T-helper 17 cell (primary cell): ENCODE data around the gene GRM4. TPM values are rescaled to one million over a fixed set of nuclear protein-coding genes. Genes with fewer than 3 reads are reported as not detected.

Source experiments
- ATAC-seq: fragments of 150-1000 bp; cut with Tn5 transposase; 2 replicates; pipeline ENCODE4 v1.10.0; 2021; ENCODE audit warnings: mild to moderate bottlenecking, moderate library complexity
- DNase-seq, 3 donors: peaks; one replicate each; pipeline versions ENCODE4 v3.0.0 to v3.0.0-alpha.2; 2020 to 2021
- H3K9me3 ChIP-seq: one replicate; pipeline ENCODE4 v1.7.0; 2013; ENCODE audit warnings: low read length, mild to moderate bottlenecking; ENCODE audit not compliant: control insufficient read depth, poor library complexity, severe bottlenecking
- H3K27ac Mint-ChIP-seq: one replicate; pipeline ENCODE4 v1.8.0; 2022; ENCODE audit warnings: mild to moderate bottlenecking, moderate library complexity, mixed read lengths
- H3K27me3 Mint-ChIP-seq: one replicate; pipeline ENCODE4 v1.8.0; 2022; ENCODE audit warnings: mixed read lengths
- H3K36me3 Mint-ChIP-seq: one replicate; pipeline ENCODE4 v1.8.0; 2022; ENCODE audit warnings: low read depth, mixed read lengths
- H3K4me1 Mint-ChIP-seq: one replicate; pipeline ENCODE4 v1.8.0; 2022; ENCODE audit warnings: mild to moderate bottlenecking, mixed read lengths
- H3K4me3 Mint-ChIP-seq: one replicate; pipeline ENCODE4 v1.8.0; 2022; ENCODE audit warnings: mild to moderate bottlenecking, moderate library complexity, mixed read lengths
- total RNA-seq, 4 donors: library from RNA in 2 of 4; stranded (reverse) in 2 of 4; gene quantifications; one replicate each; pipeline ENCODE4 v1.2.3 and lab custom pipeline; 2022 to 2026

GRM4 gene
- total RNA-seq, 2 donors from 2014 or later: not detected

DNA sequence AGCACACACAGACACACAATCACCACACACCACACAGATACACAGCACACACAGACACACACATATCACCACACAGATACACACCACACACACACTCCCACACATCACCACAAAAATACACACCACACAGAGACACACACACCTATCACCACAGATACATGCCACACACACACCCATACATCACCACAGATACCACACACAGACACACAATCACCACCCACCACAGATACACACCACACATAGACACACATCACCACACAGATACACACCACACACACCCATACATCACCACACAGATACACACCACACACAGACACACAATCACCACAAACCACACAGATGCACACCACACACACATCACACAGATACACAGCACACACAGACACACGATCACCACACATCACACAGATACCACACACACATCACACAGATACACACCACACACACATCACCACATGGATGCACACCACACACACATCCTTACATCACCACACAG lies 74.0 kb downstream of the GRM4 start:
- no peak overlapping the region for H3K27ac Mint-ChIP-seq
- H3K36me3 Mint-ChIP-seq: no peaks in the 10 kb centered on the region
- peaks cover 7% of the 10 kb centered on the region for H3K27me3 Mint-ChIP-seq
- DNase-seq (no peak), ATAC-seq (no peak)
- H3K4me3 Mint-ChIP-seq: no peak overlapping the region
- no peaks in the 10 kb centered on the region for H3K4me1 Mint-ChIP-seq
- H3K9me3 ChIP-seq: no peaks in the 10 kb centered on the region

DNA sequence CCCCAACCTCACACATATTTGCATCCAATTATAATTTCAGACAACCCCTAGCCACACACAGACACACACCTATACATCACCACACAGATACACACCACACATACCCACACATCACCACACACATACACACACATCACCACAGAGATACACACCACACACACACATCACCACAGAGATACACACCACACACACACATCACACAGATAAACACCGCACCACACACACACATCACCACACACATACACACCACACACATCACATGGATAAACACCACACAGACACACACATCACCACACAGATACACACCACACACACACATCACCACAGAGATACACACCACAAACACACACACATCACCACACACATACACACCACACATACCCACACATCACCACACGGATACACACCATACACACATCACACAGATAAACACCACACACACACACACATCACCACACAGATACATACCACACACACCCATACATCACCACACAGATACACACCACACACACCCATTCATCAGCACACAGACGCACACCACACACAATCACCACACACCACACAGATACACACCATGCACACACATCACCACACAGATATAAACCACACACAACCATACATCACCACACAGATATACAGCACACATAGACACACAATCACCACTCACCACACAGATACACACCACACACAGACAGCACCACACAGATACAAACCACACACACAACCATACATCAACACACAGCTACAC lies 74.6 kb downstream of the GRM4 start:
- DNase-seq: no peak
- no peak for ATAC-seq
- Mint-ChIP-seq H3K4me3 (no peak overlapping the region), H3K27ac (no peak overlapping the region), H3K36me3 (no peaks in the 10 kb centered on the region), H3K4me1 (no peaks in the 10 kb centered on the region), H3K27me3 (peaks cover 10% of the 10 kb centered on the region)
- no peaks in the 10 kb centered on the region for H3K9me3 ChIP-seq

DNA sequence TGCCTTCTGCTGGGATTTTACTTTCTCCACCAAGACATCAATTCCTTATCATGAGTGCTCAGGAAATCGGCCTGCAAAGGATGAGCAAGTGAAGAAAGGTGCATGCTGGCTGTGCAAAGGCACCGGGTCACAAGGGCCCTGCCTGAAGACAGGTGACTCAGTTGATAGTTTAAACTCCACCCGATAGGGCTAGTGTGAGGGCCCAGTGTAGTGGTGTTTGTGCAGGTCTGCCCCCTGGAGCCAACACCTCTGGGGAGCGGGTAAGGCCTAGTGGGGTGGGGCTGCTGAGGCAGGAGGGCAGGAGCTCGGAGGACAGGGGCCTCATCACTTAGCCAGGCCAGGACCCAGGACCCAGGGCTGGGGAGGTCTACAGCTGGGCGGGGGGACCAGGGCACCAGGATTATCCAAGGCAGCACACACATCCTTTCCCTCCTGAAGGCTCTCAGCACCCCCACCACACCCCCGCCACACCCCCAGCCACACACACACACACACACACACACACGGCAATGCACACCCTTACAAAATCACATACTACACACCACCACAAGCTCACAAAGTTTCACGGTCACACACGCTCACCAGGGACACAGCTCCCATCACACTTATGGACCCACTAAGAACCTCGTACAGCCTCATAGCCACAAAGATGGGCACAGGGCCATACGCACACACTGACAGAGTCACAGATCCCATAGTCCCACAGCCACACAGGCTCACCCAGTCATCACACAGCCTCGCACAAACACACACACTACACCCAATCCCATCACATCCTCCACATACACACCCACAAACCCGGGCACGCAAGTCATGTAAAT lies 75.4 kb downstream of the GRM4 start:
- Mint-ChIP-seq H3K36me3 (no peaks in the 10 kb centered on the region), H3K4me1 (no peaks in the 10 kb centered on the region), H3K27me3 (peaks cover 16% of the 10 kb centered on the region), H3K27ac (no peak overlapping the region), H3K4me3 (no peak overlapping the region)
- ATAC-seq (no peak), DNase-seq (no peak)
- H3K9me3 ChIP-seq: no peaks in the 10 kb centered on the region

DNA sequence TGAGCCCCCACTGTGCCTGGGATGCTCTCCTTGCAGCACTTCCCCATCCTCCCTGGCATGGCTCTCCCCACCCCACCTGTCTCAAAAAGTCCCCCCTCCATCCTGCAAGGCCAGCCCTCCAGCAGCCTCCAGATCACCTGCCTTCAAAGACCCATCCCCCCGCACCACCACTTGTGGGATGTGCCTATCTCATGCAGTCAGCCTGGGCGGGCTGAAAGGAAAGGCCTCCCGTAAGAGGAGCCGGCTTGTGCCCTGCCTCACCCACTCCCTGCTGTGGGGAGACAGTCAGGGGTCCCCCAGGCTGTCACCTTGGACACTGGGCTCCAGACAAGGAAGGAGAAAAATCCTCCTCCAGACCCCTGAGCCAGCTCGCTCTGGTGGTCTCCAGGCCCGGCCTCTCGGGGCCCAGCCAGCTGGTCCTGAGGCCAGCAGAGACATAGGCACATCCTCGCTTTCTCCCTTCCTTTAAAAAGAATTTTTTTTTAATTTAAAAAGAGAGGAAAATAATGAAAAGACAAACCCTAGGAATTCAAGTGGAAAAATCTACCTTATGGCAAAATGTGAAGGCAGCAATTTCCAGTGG lies 77.3 kb downstream of the GRM4 start:
- Mint-ChIP-seq H3K27ac (no peak overlapping the region), H3K4me3 (no peak overlapping the region)
- ATAC-seq: no peak

DNA sequence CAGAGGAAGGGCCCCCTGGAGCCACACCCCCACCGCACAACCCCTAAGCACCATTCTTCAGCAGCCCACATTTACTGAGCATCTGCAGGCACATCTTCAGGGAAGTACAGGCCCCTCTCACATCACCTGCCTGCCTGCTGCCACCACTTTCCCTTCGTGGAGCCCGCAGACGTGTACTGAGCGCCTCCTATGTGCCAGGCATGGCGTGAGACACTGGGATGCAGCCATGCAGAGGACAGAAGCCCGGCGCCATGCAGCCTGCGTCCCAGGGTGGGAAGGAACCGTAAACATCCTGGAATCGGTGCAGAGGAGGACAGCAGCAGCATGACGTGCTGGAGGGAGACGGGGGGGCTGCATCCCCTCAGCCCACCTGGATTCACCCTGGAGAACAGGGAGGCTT lies 78.1 kb downstream of the GRM4 start:
- Mint-ChIP-seq H3K27me3 (peaks cover 36% of the 10 kb centered on the region), H3K36me3 (no peaks in the 10 kb centered on the region), H3K4me3 (no peak overlapping the region), H3K4me1 (no peaks in the 10 kb centered on the region), H3K27ac (no peak overlapping the region)
- ATAC-seq (no peak), DNase-seq (no peak)
- H3K9me3 ChIP-seq: no peaks in the 10 kb centered on the region

More for the DNA sequence above, 77.3 kb downstream of the GRM4 start:
- H3K9me3 ChIP-seq: no peaks in the 10 kb centered on the region
- H3K4me1 Mint-ChIP-seq: no peaks in the 10 kb centered on the region
- no peaks in the 10 kb centered on the region for H3K36me3 Mint-ChIP-seq
- peaks cover 28% of the 10 kb centered on the region for H3K27me3 Mint-ChIP-seq
- DNase-seq: no peak

DNA sequence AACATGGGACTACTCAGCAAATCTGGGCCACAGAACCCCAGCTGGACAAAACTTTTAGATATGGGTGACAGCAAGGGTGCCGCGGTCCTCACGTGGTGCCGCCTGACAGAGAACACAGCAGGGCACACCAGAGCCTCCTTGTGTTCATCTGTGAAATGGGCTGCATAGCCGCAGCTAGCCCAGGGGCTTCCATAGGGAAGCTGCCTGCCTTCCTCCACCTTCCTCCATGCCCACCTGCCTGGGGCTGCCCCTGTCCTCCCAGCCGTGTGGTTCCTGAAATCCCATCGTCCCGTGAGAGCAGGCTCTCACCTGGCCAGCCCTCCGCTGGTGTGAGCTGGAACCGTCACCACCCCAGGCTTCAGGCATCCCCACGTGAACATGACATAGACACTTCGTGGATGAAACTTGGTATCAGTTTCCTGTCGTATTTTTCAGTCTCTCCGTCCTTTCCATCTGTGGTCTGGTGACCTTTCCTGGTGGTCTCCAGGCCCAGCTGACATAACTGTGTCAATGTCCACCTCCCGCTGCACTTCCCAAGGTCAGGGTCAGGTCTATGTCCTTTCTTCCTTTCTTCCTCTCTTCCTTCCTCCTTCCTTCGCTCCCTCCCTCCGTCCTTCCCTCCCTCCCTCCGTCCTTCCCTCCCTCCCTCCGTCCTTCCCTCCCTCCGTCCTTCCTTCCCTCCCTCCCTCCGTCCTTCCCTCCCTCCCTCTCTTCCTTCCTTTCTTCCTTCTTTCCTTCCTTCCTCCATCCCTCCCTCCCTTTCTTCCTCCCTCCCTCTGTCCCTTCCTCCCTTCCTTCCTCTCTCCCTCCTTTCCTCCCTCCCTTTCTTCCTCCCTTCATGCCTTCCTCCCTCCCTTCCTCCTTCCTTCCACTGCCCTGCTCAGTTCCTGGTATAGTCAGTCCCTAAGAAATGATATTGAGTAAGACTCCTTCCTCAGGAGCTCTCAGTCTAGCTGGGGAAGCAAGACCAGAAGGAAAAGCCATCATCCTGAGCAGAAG lies 78.8 kb downstream of the GRM4 start:
- ATAC-seq (no peak), DNase-seq (no peak)
- no peaks in the 10 kb centered on the region for H3K9me3 ChIP-seq
- Mint-ChIP-seq H3K27ac (no peak overlapping the region), H3K4me3 (no peak overlapping the region), H3K36me3 (no peaks in the 10 kb centered on the region), H3K4me1 (no peaks in the 10 kb centered on the region), H3K27me3 (peaks cover 41% of the 10 kb centered on the region)

DNA sequence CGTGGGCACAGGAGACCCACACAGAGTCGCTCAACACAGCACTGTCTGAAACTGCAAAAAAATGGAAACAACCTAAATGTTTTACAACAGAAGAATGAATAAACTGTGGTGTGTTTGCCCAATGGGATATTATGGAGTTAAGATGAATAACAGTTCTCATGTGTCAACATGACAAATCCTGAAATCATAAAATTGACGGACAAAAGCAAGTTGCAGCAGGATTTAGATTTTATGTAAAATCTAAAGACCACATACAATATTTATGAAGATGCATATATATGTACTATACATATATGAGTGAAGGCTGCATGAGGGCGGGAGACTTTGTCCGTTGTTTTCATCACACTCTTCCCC lies 79.7 kb downstream of the GRM4 start:
- H3K9me3 ChIP-seq: no peaks in the 10 kb centered on the region
- no peaks in the 10 kb centered on the region for H3K36me3 Mint-ChIP-seq
- ATAC-seq (no peak), DNase-seq (no peak)
- H3K4me1 Mint-ChIP-seq: no peaks in the 10 kb centered on the region
- H3K27me3 Mint-ChIP-seq: peaks cover 41% of the 10 kb centered on the region
- no peak overlapping the region for H3K4me3 Mint-ChIP-seq
- no peak overlapping the region for H3K27ac Mint-ChIP-seq

DNA sequence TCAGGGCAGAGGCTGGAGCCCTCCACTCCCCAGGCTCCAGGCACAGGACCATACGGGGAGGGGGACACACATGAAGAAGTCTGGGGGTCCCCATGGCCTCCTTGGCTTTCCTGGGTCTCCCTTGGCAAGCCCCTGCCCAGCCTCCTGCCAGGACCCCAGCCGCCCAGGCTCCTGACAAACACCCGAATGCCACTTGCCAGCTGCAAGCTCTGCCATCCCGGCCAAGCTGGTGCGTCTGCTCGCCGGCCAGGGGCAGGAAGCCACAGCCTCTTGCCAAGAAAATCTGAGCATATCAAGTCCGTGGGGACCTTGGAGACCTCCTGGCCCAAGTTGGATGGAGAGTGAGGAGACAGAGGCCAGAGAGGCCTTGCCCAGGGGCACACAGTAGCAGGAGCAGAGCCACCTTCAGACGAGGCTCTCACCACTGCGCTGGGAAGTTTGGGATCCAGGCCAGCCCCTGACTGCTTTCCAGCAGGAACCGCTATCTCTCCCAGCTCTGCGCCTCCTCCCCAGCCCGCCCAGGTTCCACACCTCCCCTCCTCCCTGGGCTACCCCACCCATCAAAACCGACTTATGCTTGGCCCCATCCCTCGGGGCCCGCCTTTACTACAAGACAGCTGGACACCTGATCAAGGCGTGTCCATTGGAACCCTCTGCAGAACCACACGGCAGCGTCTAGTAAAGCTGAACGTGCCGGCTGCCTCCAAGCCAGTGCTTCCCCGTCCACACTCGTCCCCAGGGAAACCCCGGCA lies 80.2 kb downstream of the GRM4 start:
- Mint-ChIP-seq H3K27ac (no peak overlapping the region), H3K4me1 (no peaks in the 10 kb centered on the region), H3K27me3 (peaks cover 46% of the 10 kb centered on the region), H3K36me3 (no peaks in the 10 kb centered on the region), H3K4me3 (no peak overlapping the region)
- no peaks in the 10 kb centered on the region for H3K9me3 ChIP-seq
- ATAC-seq: no peak
- no peak for DNase-seq

DNA sequence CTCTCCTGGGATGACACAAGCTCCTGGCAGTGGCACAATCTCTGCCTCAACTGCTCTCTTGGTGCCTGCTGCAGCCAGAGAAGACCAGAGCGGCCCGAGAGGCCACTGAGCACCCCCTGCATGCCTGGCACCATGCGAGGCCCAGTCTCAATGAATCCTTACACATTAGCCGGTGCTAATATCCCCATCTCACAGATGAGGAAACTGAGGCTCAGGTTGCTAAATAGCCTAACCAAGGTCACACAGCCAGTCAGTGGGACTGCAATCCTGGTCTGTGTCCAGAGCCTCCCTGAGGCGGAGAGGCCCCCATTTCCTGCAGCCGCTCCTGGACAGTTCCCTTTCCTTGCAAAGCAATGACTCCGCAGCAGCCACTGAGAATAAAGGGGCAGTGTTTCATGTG lies 81.2 kb downstream of the GRM4 start:
- Mint-ChIP-seq H3K4me3 (no peak overlapping the region), H3K27me3 (peaks cover 51% of the 10 kb centered on the region), H3K27ac (no peak overlapping the region), H3K36me3 (no peaks in the 10 kb centered on the region), H3K4me1 (no peaks in the 10 kb centered on the region)
- no peak for DNase-seq
- no peaks in the 10 kb centered on the region for H3K9me3 ChIP-seq
- no peak for ATAC-seq

DNA sequence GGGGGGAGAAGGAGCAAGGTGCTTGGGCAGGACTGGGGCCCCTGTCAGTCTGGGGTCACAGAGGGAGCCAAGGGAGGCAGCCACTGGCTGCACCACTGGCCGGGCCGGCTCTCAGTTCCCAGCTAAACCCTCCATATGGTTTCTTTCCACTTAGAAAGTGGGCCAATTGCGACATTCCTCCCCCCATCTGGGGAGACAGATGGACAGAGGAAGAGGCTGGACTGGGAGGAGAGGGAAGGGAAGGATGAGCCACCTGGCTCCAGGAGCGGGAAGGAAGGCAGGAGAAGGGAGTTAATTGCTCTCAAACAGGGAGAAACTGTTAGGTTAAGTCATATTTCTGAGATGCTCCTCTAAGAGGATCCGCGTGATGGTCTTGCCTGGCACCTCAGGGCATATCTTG lies 82.2 kb downstream of the GRM4 start:
- H3K9me3 ChIP-seq: no peaks in the 10 kb centered on the region
- DNase-seq (no peak), ATAC-seq (no peak)
- Mint-ChIP-seq H3K4me3 (no peak overlapping the region), H3K4me1 (peaks cover 2% of the 10 kb centered on the region), H3K27ac (no peak overlapping the region), H3K27me3 (peaks cover 59% of the 10 kb centered on the region), H3K36me3 (no peaks in the 10 kb centered on the region)

DNA sequence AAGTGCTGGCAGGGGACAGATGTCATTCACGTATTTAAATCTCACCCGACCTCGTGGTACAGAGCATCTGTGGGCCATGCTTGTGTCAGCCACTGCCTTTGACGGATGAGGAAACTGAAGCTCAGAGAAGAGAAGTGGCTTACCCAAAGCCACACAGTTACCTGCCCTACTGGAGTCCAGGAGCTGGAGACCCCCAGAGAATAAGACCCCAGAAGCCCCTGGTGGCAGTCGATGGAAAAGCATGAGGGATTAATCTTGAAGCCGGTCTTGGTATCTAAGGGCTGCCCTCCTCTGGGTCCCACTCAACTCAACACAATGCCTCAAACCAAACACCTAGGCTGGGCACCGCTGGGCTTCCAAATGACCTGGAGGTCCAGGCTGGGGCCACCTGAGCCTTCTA lies 83.1 kb downstream of the GRM4 start:
- Mint-ChIP-seq H3K27me3 (peaks cover 62% of the 10 kb centered on the region), H3K4me3 (no peak overlapping the region), H3K36me3 (no peaks in the 10 kb centered on the region), H3K27ac (no peak overlapping the region), H3K4me1 (peaks cover 2% of the 10 kb centered on the region)
- DNase-seq (no peak), ATAC-seq (no peak)
- no peaks in the 10 kb centered on the region for H3K9me3 ChIP-seq

DNA sequence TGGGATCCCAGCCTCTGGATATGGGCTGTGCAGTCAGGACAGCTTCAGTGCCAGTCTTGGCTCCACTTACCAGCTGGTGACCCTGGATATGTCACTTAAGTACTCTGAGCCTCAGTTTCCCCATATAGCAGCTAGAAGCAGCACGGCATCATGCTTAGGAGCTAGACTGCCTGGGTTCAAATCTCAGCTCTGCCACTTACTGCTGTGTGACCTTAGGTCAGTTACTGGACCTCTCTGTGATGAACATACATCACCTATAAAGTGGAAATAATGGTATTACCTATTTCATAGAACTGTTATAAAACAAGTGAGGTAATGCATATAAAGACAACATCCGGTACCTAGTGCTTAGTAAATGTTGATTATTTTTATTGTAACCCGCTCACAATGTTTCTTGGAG lies 83.7 kb downstream of the GRM4 start:
- no peaks in the 10 kb centered on the region for H3K9me3 ChIP-seq
- H3K36me3 Mint-ChIP-seq: no peaks in the 10 kb centered on the region
- peaks cover 63% of the 10 kb centered on the region for H3K27me3 Mint-ChIP-seq
- DNase-seq (no peak), ATAC-seq (no peak)
- no peak overlapping the region for H3K27ac Mint-ChIP-seq
- peaks cover 2% of the 10 kb centered on the region for H3K4me1 Mint-ChIP-seq
- no peak overlapping the region for H3K4me3 Mint-ChIP-seq
